ENCODE data around the gene ATF1.
"Not testable (repeated sequence)": the region's sequence is repeated elsewhere in the genome, so short reads cannot be mapped to it uniquely, and the experiment has no call there.

The ATF1 gene

GRCh38 chr12:50753232-50753769 lies 10.6 kb upstream of the ATF1 start:
- DNase-seq, result peak in 1 of 3 experiments; percentile 66

GRCh38 chr12:50764286-50765094 lies 589 bp downstream of the ATF1 start:
- peak; percentile 68 to 91 (median 88) for DNase-seq

- peak; percentile 44 to 73 (median 52) for DNase-seq
Observed at GRCh38 chr12:50765095-50765911, 1.4 kb downstream of the ATF1 start.

GRCh38 chr12:50768391-50768790 lies 4.5 kb downstream of the ATF1 start:
- DNase-seq, result no peak

- DNase-seq, result not testable (repeated sequence)
Observed at GRCh38 chr12:50768813-50769212, 4.9 kb downstream of the ATF1 start.

GRCh38 chr12:50771409-50771808 lies 7.5 kb downstream of the ATF1 start:
- no peak for DNase-seq

GRCh38 chr12:50772470-50772869 lies 8.6 kb downstream of the ATF1 start:
- no peak for DNase-seq

GRCh38 chr12:50772877-50773276 lies 9.0 kb downstream of the ATF1 start:
- no peak for DNase-seq

- DNase-seq, result no peak
Observed at GRCh38 chr12:50775251-50775650, 11.3 kb downstream of the ATF1 start.

- no peak for DNase-seq
Observed at GRCh38 chr12:50776749-50777728, 13.1 kb downstream of the ATF1 start.

- no peak for DNase-seq
Observed at GRCh38 chr12:50778663-50779590, 15.0 kb downstream of the ATF1 start.

GRCh38 chr12:50780013-50780412 lies 16.1 kb downstream of the ATF1 start:
- no peak for DNase-seq

GRCh38 chr12:50784501-50784900 lies 20.6 kb downstream of the ATF1 start:
- DNase-seq, result no peak

GRCh38 chr12:50785406-50786001 lies 21.6 kb downstream of the ATF1 start:
- no peak for DNase-seq

GRCh38 chr12:50786498-50787231 lies 22.8 kb downstream of the ATF1 start:
- no peak for DNase-seq

- no peak for DNase-seq
Observed at GRCh38 chr12:50787618-50788017, 23.7 kb downstream of the ATF1 start.

GRCh38 chr12:50788561-50788960 lies 24.7 kb downstream of the ATF1 start:
- no peak for DNase-seq

GRCh38 chr12:50790081-50790480 lies 26.2 kb downstream of the ATF1 start:
- DNase-seq, result no peak

- no peak for DNase-seq
Observed at GRCh38 chr12:50799908-50800307, 36.0 kb downstream of the ATF1 start.

GRCh38 chr12:50803230-50803875 lies 39.5 kb downstream of the ATF1 start:
- no peak for DNase-seq
